Adipocyte (in vitro differentiated cells): ENCODE data around the gene SLC9A3.
"Not testable (repeated sequence)": the region's sequence is repeated elsewhere in the genome, so short reads cannot be mapped to it uniquely, and the experiment has no call there.

Source experiments
- DNase-seq: peaks from one replicate; pipeline ENCODE4 v3.0.0-alpha.2; 2015; ENCODE audit warnings: low read depth
- H3K27me3 ChIP-seq: replicated peaks from 2 replicates; pipeline ENCODE4 v1.7.0; 2013; ENCODE audit warnings: mild to moderate bottlenecking, low read length, moderate library complexity; ENCODE audit not compliant: control insufficient read depth, insufficient read depth
- H3K36me3 ChIP-seq: 2 replicates; pipeline ENCODE4 v1.7.0; 2013; ENCODE audit warnings: low read length, mild to moderate bottlenecking, moderate library complexity; ENCODE audit not compliant: control insufficient read depth, insufficient read depth, severe bottlenecking
- H3K4me1 ChIP-seq: 2 replicates; pipeline ENCODE4 v1.7.0; 2013; ENCODE audit warnings: mild to moderate bottlenecking, low read length, moderate library complexity; ENCODE audit not compliant: control insufficient read depth, insufficient read depth
- H3K4me3 ChIP-seq: 2 replicates; pipeline ENCODE4 v1.7.0; 2013; ENCODE audit warnings: mild to moderate bottlenecking, low read length, moderate library complexity
- H3K9ac ChIP-seq: 2 replicates; pipeline ENCODE4 v1.7.0; 2013; ENCODE audit warnings: mild to moderate bottlenecking, low read length, moderate library complexity
- H3K9me3 ChIP-seq: 2 replicates; pipeline ENCODE4 v1.7.0; 2013; ENCODE audit warnings: mild to moderate bottlenecking, low read length, moderate library complexity; ENCODE audit not compliant: control insufficient read depth

Gene SLC9A3

DNA sequence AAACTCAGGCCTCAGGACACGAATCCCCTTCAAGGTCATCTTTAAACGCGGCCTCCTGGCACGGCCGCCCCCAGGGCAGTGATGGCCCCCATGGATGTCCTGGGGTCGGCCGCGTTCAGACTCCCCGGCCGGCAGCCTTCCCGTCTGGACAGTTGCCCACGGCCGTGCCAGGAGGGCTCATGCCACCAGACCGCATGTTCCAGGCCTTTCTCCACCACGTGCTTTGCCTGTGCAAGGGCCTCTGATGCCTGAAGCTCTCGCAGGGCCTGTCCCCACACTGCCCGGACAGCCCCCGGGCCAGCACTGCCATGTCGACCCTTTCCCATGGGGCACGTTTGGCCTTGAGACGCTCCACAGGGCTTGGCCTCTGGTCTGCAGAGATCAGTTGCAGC lies 34.6 kb downstream of the SLC9A3 start:
- Histone ChIP-seq H3K4me3 (no peak overlapping the region), H3K36me3 (no peaks in the 10 kb centered on the region), H3K27me3 (peaks cover 33% of the 10 kb centered on the region), H3K9ac (no peak overlapping the region), H3K9me3 (no peaks in the 10 kb centered on the region), H3K4me1 (no peaks in the 10 kb centered on the region)
- DNase-seq = no peak

DNA sequence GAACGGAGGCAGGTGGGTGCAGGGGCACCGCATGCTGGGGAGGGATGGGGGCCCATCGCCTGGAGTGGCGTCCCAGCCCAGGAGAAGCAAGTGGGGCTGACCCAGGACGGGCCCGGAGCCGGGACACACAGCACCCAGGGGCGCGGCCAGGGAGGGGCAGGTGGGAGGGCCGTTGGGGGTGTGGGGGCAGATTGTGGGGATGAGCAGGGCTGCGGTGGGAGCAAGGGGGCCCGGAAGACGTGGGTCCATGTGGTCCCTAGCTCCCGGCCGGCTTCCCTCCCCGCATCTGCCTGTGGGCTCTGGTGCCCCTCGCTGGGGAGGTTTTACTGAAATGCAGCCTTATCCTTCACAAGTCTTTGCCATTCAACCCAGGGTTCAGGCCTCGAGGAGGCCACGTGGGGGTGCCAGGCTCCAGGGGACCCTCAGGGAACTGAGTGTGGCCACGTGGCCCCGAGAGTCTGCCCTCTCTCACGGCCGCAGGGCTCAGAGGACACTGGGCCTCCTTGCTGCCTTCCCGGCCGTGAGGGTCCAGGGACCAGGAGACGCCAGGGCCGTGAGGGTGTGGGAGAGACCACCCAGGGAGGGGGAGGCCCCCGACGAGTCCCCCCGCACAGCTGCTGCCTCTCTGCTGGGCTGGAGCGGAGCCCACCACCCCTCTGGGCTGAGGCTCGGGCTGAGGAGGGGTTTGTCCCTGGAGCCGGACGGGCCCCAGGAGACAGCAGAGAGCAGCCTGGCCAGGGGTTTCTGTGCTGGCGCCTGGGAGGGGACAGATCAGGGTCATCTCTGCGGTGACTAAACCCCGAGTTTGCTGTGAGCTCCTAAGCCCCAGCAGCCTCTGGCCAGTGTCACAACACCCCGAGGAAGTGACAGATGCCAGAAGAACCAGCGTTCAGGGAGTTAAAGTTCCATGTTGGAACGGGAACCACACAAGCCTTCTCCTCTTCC lies 35.2 kb downstream of the SLC9A3 start:
- H3K27me3 ChIP-seq = peaks cover 33% of the 10 kb centered on the region
- H3K36me3 ChIP-seq = no peaks in the 10 kb centered on the region
- no peaks in the 10 kb centered on the region for H3K4me1 ChIP-seq
- H3K9ac ChIP-seq = no peak overlapping the region
- no peak overlapping the region for H3K4me3 ChIP-seq
- H3K9me3 ChIP-seq = no peaks in the 10 kb centered on the region
- DNase-seq = no peak

DNA sequence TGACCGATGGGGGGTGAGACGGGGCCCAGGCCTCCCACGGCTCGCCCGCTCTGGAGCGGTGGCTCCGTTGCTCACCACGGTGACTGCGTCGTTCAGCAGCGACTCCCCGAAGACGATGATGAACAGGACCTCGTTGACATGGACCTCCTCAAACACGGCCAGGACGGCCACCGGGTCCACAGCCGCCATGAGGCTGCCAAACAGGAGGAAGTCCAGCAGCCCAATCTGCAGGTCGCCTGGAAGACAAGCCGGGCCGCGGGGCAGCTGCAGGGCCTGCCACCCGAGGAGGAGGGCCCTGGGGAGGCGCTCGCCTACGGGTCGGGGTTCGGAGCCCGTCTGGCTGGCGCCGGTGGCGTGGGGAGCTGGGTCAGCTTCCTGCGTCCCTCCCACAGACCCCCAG lies 36.0 kb downstream of the SLC9A3 start:
- DNase-seq = no peak
- H3K4me3 ChIP-seq = no peak overlapping the region
- no peaks in the 10 kb centered on the region for H3K9me3 ChIP-seq
- H3K4me1 ChIP-seq = no peaks in the 10 kb centered on the region
- H3K27me3 ChIP-seq = peaks cover 25% of the 10 kb centered on the region
- no peak overlapping the region for H3K9ac ChIP-seq
- no peaks in the 10 kb centered on the region for H3K36me3 ChIP-seq

- not testable (repeated sequence) for H3K9me3 ChIP-seq, H3K9ac ChIP-seq, H3K4me3 ChIP-seq, DNase-seq, H3K36me3 ChIP-seq, H3K4me1 ChIP-seq
- peaks cover 18% of the 10 kb centered on the region for H3K27me3 ChIP-seq
These were observed 37.7 kb downstream of the SLC9A3 start for GRCh38 chr5:486597-486996.

- Histone ChIP-seq H3K4me3 (no peak overlapping the region), H3K4me1 (no peaks in the 10 kb centered on the region), H3K9ac (no peak overlapping the region), H3K36me3 (no peaks in the 10 kb centered on the region), H3K9me3 (no peaks in the 10 kb centered on the region), H3K27me3 (peaks cover 20% of the 10 kb centered on the region)
- DNase-seq = no peak
These were observed 38.2 kb downstream of the SLC9A3 start for GRCh38 chr5:485946-486491.

- H3K9me3 ChIP-seq = no peaks in the 10 kb centered on the region
These were observed 38.9 kb downstream of the SLC9A3 start for GRCh38 chr5:485113-485945.

GRCh38 chr5:484556-484955 lies 39.7 kb downstream of the SLC9A3 start:
- no peak overlapping the region for H3K4me3 ChIP-seq
- no peak for DNase-seq
- H3K4me1 ChIP-seq = no peaks in the 10 kb centered on the region
- no peaks in the 10 kb centered on the region for H3K36me3 ChIP-seq
- H3K9me3 ChIP-seq = no peaks in the 10 kb centered on the region
- H3K9ac ChIP-seq = no peak overlapping the region
- H3K27me3 ChIP-seq = peaks cover 23% of the 10 kb centered on the region

More at GRCh38 chr5:485113-485945, 38.9 kb downstream of the SLC9A3 start:
- DNase-seq = no peak
- H3K36me3 ChIP-seq = no peaks in the 10 kb centered on the region
- H3K9ac ChIP-seq = no peak overlapping the region
- H3K4me1 ChIP-seq = no peaks in the 10 kb centered on the region
- no peak overlapping the region for H3K4me3 ChIP-seq
- peaks cover 20% of the 10 kb centered on the region for H3K27me3 ChIP-seq

- no peaks in the 10 kb centered on the region for H3K36me3 ChIP-seq
- DNase-seq = no peak
- no peaks in the 10 kb centered on the region for H3K9me3 ChIP-seq
These were observed 40.7 kb downstream of the SLC9A3 start for GRCh38 chr5:483434-484140.

GRCh38 chr5:483011-483410 lies 41.2 kb downstream of the SLC9A3 start:
- H3K4me1 ChIP-seq = no peaks in the 10 kb centered on the region
- no peak overlapping the region for H3K4me3 ChIP-seq
- DNase-seq = no peak
- H3K36me3 ChIP-seq = no peaks in the 10 kb centered on the region
- no peak overlapping the region for H3K9ac ChIP-seq
- peaks cover 23% of the 10 kb centered on the region for H3K27me3 ChIP-seq
- no peaks in the 10 kb centered on the region for H3K9me3 ChIP-seq

More at GRCh38 chr5:483434-484140, 40.7 kb downstream of the SLC9A3 start:
- H3K27me3 ChIP-seq = peaks cover 23% of the 10 kb centered on the region
- no peaks in the 10 kb centered on the region for H3K4me1 ChIP-seq
- no peak overlapping the region for H3K9ac ChIP-seq
- no peak overlapping the region for H3K4me3 ChIP-seq

DNA sequence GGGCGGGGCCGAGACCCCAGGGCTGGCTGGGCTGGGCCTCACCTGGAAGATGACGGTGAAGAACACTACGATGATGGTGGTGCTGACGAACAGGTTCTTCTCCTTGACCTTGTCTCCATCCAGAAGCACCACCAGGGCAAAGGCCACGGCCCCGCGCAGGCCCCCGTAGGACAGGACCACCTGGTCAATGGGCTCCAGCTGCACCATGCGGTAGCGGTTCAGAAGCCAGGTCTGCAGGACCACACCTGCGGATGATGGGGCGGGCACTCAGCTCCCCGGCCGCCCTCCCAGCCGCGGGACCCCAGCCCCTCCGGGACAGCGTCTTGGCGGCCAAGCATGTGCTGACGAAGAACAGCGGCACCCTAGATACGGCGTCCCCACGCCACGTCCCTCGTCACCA lies 41.7 kb downstream of the SLC9A3 start:
- Histone ChIP-seq H3K9ac (no peak overlapping the region), H3K36me3 (no peaks in the 10 kb centered on the region), H3K4me1 (no peaks in the 10 kb centered on the region), H3K4me3 (no peak overlapping the region), H3K27me3 (peaks cover 27% of the 10 kb centered on the region), H3K9me3 (no peaks in the 10 kb centered on the region)
- DNase-seq = no peak
